Islet precursor cell (in vitro differentiated cells): Measurements from ENCODE around the gene UBP1.
"Not testable (repeated sequence)": the region's sequence is repeated elsewhere in the genome, so short reads cannot be mapped to it uniquely, and the experiment has no call there.

Experiments
- DNase-seq: peaks from one replicate; pipeline ENCODE4 v3.0.0-alpha.2; 2018

Gene UBP1

GRCh38 chr3:33430571-33430970 is 9.6 kb downstream of the UBP1 start:
- no peak for DNase-seq

- no peak for DNase-seq
These were observed 10.1 kb downstream of the UBP1 start for GRCh38 chr3:33430061-33430460.

GRCh38 chr3:33429306-33429705 is 10.9 kb downstream of the UBP1 start:
- DNase-seq: not testable (repeated sequence)

GRCh38 chr3:33428734-33429133 is 11.5 kb downstream of the UBP1 start:
- no peak for DNase-seq

- no peak for DNase-seq
These were observed 13.4 kb downstream of the UBP1 start for GRCh38 chr3:33426630-33427317.

- DNase-seq: no peak
These were observed 14.1 kb downstream of the UBP1 start for GRCh38 chr3:33426068-33426467.

GRCh38 chr3:33425453-33425852 is 14.8 kb downstream of the UBP1 start:
- DNase-seq: no peak

- no peak for DNase-seq
These were observed 15.4 kb downstream of the UBP1 start for GRCh38 chr3:33424606-33425452.

- DNase-seq: no peak
These were observed 19.2 kb downstream of the UBP1 start for GRCh38 chr3:33420966-33421365.

- no peak for DNase-seq
These were observed 20.3 kb downstream of the UBP1 start for GRCh38 chr3:33419948-33420347.

GRCh38 chr3:33417066-33417673 is 23.0 kb downstream of the UBP1 start:
- no peak for DNase-seq

- DNase-seq: not testable (repeated sequence)
These were observed 29.4 kb downstream of the UBP1 start for GRCh38 chr3:33410816-33411215.

- peak; percentile 62 for DNase-seq
These were observed 36.4 kb downstream of the UBP1 start for GRCh38 chr3:33403756-33404155.

- no peak for DNase-seq
These were observed 37.3 kb downstream of the UBP1 start for GRCh38 chr3:33402936-33403335.

GRCh38 chr3:33401781-33402180 is 38.4 kb downstream of the UBP1 start:
- no peak for DNase-seq

GRCh38 chr3:33398410-33398809 is 41.8 kb downstream of the UBP1 start:
- no peak for DNase-seq

GRCh38 chr3:33395900-33396299 is 44.3 kb downstream of the UBP1 start:
- no peak for DNase-seq

- no peak for DNase-seq
These were observed 45.7 kb downstream of the UBP1 start for GRCh38 chr3:33394403-33395054.

GRCh38 chr3:33392703-33393125 is 47.5 kb downstream of the UBP1 start:
- DNase-seq: no peak

GRCh38 chr3:33392144-33392543 is 48.1 kb downstream of the UBP1 start:
- DNase-seq: no peak

- DNase-seq: no peak
These were observed 48.8 kb downstream of the UBP1 start for GRCh38 chr3:33391255-33391995.

- DNase-seq: no peak
These were observed 50.3 kb downstream of the UBP1 start for GRCh38 chr3:33389908-33390307.
